ENCODE data around the gene SCRN3. TPM values are rescaled to one million over a fixed set of nuclear protein-coding genes. Genes with fewer than 3 reads are reported as not detected.
"Not testable (repeated sequence)": the region's sequence is repeated elsewhere in the genome, so short reads cannot be mapped to it uniquely, and the experiment has no call there.

SCRN3 gene
- total RNA-seq, 1 experiment from 2014 or later: 7.7 TPM

GRCh38 chr2:174389542-174389941, 6.0 kb upstream of the SCRN3 start:
- Histone ChIP-seq H3K4me1 (ENCODE audit: control insufficient read depth in 1 of 2, insufficient read depth in 2 of 2, low read length in 2 of 2) (peaks cover 5 to 6% of the 10 kb centered on the region in 2 experiments; a peak in 3 of 4 replicates), H3K4me3 (replicated peaks in 1 of 2; ENCODE audit: low read depth in 1 of 2, low read length in 2 of 2) (no peak overlapping the region), H3K27ac (ENCODE audit: low read depth, low read length) (no peak overlapping the region), H3K27me3 (ENCODE audit: insufficient read depth, low read length) (no peaks in the 10 kb centered on the region), H3K9me3 (ENCODE audit: control insufficient read depth in 1 of 2, insufficient read depth in 1 of 2, low read depth in 1 of 2, low read length in 2 of 2) (no peaks in the 10 kb centered on the region), H2AFZ (ENCODE audit: low read depth, low read length, poor library complexity, severe bottlenecking) (no peak overlapping the region), H3K4me2 (ENCODE audit: low read length) (no peak overlapping the region), H4K20me1 (ENCODE audit: insufficient read depth) (no peaks in the 10 kb centered on the region), H3K9me2 (ENCODE audit: insufficient read depth) (no peaks in the 10 kb centered on the region), H3K9ac (ENCODE audit: low read length) (no peak overlapping the region), H3K79me2 (ENCODE audit: insufficient read depth, low read length) (peaks cover 13% of the 10 kb centered on the region), H3K36me3 (ENCODE audit: control insufficient read depth in 1 of 2, insufficient read depth in 2 of 2, low read length in 2 of 2) (peaks cover 0 to 3% of the 10 kb centered on the region in 2 experiments; a peak in 1 of 4 replicates)
- DNase-seq (ENCODE audit: low read depth, low spot score) (no peak), ATAC-seq (no peak)
- TF ChIP-seq POLR2AphosphoS5 (IDR thresholded peaks at IDR 0.05; ENCODE audit: low read depth, low read length): no peak
- TF ChIP-seq TCF7L2 (IDR thresholded peaks at IDR 0.05; ENCODE audit: borderline replicate concordance, extremely low read depth, insufficient read depth, insufficient read length): no peak
- no peak for TF ChIP-seq EGR1 (IDR thresholded peaks at IDR 0.05; ENCODE audit: low read depth)
- TF ChIP-seq YY1 (IDR thresholded peaks at IDR 0.05; ENCODE audit: extremely low read depth, insufficient replicate concordance, low read depth, low read length): no peak
- no peak for TF ChIP-seq JUND (IDR thresholded peaks at IDR 0.05)
- no peak for TF ChIP-seq SP1 (IDR thresholded peaks at IDR 0.05; ENCODE audit: low read depth)
- TF ChIP-seq EZH2phosphoT487 (IDR thresholded peaks at IDR 0.05; ENCODE audit: borderline replicate concordance): no peak
- no peak for TF ChIP-seq POLR2A (IDR thresholded peaks at IDR 0.05; ENCODE audit: borderline replicate concordance, extremely low read depth, insufficient read depth, insufficient read length)
- no peak for TF ChIP-seq FOSL1 (IDR thresholded peaks at IDR 0.05; ENCODE audit: low read depth)
- TF ChIP-seq MAX (IDR thresholded peaks at IDR 0.05): no peak
- TF ChIP-seq CEBPB (IDR thresholded peaks at IDR 0.05; ENCODE audit: low read depth): no peak
- TF ChIP-seq RAD21 (IDR thresholded peaks at IDR 0.05; ENCODE audit: low read depth): no peak
- BruUV-seq (replicated peaks): no TSS peak
- CTCF ChIA-PET: no interaction called here
- RAD21 ChIA-PET (ENCODE audit: low non-redundant PET in 1 of 2, low total read pairs in 2 of 2, uncharacterized antibody in 2 of 2, unreplicated experiment in 2 of 2): no interaction called here
- intact Hi-C loops (cut with micrococcal nuclease): no loop called here
- POLR2A ChIA-PET: no interaction called here

- H3K4me2 ChIP-seq (ENCODE audit: low read length); H4K20me1 ChIP-seq (ENCODE audit: insufficient read depth); H3K9me2 ChIP-seq (ENCODE audit: insufficient read depth); BruUV-seq (replicated peaks); H3K36me3 ChIP-seq (ENCODE audit: control insufficient read depth in 1 of 2, insufficient read depth in 2 of 2, low read length in 2 of 2); H3K4me1 ChIP-seq (ENCODE audit: control insufficient read depth in 1 of 2, insufficient read depth in 2 of 2, low read length in 2 of 2); H3K9ac ChIP-seq (ENCODE audit: low read length); H2AFZ ChIP-seq (ENCODE audit: low read depth, low read length, poor library complexity, severe bottlenecking); intact Hi-C loops (cut with micrococcal nuclease); POLR2A ChIA-PET; CTCF ChIA-PET; H3K27ac ChIP-seq (ENCODE audit: low read depth, low read length); H3K27me3 ChIP-seq (ENCODE audit: insufficient read depth, low read length); H3K4me3 ChIP-seq (replicated peaks in 1 of 2; ENCODE audit: low read depth in 1 of 2, low read length in 2 of 2); H3K9me3 ChIP-seq (ENCODE audit: control insufficient read depth in 1 of 2, insufficient read depth in 1 of 2, low read depth in 1 of 2, low read length in 2 of 2); DNase-seq (ENCODE audit: low read depth, low spot score); RAD21 ChIA-PET (ENCODE audit: low non-redundant PET in 1 of 2, low total read pairs in 2 of 2, uncharacterized antibody in 2 of 2, unreplicated experiment in 2 of 2); ATAC-seq: not testable (repeated sequence)
- peaks cover 20% of the 10 kb centered on the region for H3K79me2 ChIP-seq (ENCODE audit: insufficient read depth, low read length)
Measured at GRCh38 chr2:174390303-174390702, 5.2 kb upstream of the SCRN3 start.

Data from HCT116 (cell line).